T-helper 2 cell (primary cell): ENCODE results near the gene SKAP1.

Source experiments
- DNase-seq, 5 experiments: peaks; one replicate each; pipeline versions ENCODE4 v3.0.0 to v3.0.0-alpha.2; 2012 to 2022

SKAP1 gene

GRCh38 chr17:48102043-48102750, 327.8 kb downstream of the SKAP1 start:
- DNase-seq = no peak

- peak; percentile 85 to 98 (median 90) for DNase-seq
Observed at GRCh38 chr17:48101012-48101720, 328.8 kb downstream of the SKAP1 start, which contains the start of gene CBX1. TSS of gene CBX1 (minus strand) at chr17:48101478. CDS start at chr17:48077004, 24,474 bp downstream.

- no peak for DNase-seq
Observed at GRCh38 chr17:48100591-48101011, 329.4 kb downstream of the SKAP1 start.

- no peak for DNase-seq
Observed at GRCh38 chr17:48100160-48100559, 329.9 kb downstream of the SKAP1 start.

GRCh38 chr17:48095611-48096010, 334.4 kb downstream of the SKAP1 start:
- DNase-seq = no peak

GRCh38 chr17:48093341-48094045, 336.5 kb downstream of the SKAP1 start:
- DNase-seq = no peak

GRCh38 chr17:48084932-48085331, 345.1 kb downstream of the SKAP1 start:
- DNase-seq = peak in 1 of 5 experiments; percentile 25
